HG03103 (cell line): ENCODE measurements around the gene PKIB.

Experiments used
- ATAC-seq: cut with Tn5 transposase; IDR thresholded peaks from one replicate; pipeline ENCODE4 v1.9.1; 2021; ENCODE audit warnings: low read depth; ENCODE audit not compliant: unreplicated experiment

The PKIB gene

GRCh38 chr6:122663981-122664380, 53.8 kb downstream of the PKIB start:
- no peak for ATAC-seq

GRCh38 chr6:122665929-122666328, 55.7 kb downstream of the PKIB start:
- no peak for ATAC-seq

- ATAC-seq, result no peak
Observed at GRCh38 chr6:122666418-122666817, 56.2 kb downstream of the PKIB start.

GRCh38 chr6:122669418-122669817, 59.2 kb downstream of the PKIB start:
- no peak for ATAC-seq

- ATAC-seq, result no peak
Observed at GRCh38 chr6:122669868-122670267, 59.7 kb downstream of the PKIB start.

- no peak for ATAC-seq
Observed at GRCh38 chr6:122671251-122671650, 61.0 kb downstream of the PKIB start.

- peak; percentile 60 for ATAC-seq
Observed at GRCh38 chr6:122673343-122673961, 63.2 kb downstream of the PKIB start.

- ATAC-seq, result no peak
Observed at GRCh38 chr6:122676146-122676545, 65.9 kb downstream of the PKIB start.

GRCh38 chr6:122676688-122677087, 66.5 kb downstream of the PKIB start:
- no peak for ATAC-seq

- ATAC-seq, result no peak
Observed at GRCh38 chr6:122677406-122677805, 67.2 kb downstream of the PKIB start.

GRCh38 chr6:122678841-122679240, 68.6 kb downstream of the PKIB start:
- ATAC-seq, result no peak

- no peak for ATAC-seq
Observed at GRCh38 chr6:122681705-122682104, 71.5 kb downstream of the PKIB start.

GRCh38 chr6:122683989-122684651, 73.9 kb downstream of the PKIB start:
- no peak for ATAC-seq

- no peak for ATAC-seq
Observed at GRCh38 chr6:122692175-122692598, 82.0 kb downstream of the PKIB start.

GRCh38 chr6:122692807-122693580, 82.8 kb downstream of the PKIB start:
- no peak for ATAC-seq

GRCh38 chr6:122694075-122694474, 83.9 kb downstream of the PKIB start:
- no peak for ATAC-seq

GRCh38 chr6:122694602-122695001, 84.4 kb downstream of the PKIB start:
- no peak for ATAC-seq

GRCh38 chr6:122695188-122695587, 85.0 kb downstream of the PKIB start:
- no peak for ATAC-seq

GRCh38 chr6:122696079-122696478, 85.9 kb downstream of the PKIB start:
- ATAC-seq, result no peak

GRCh38 chr6:122696853-122697252, 86.6 kb downstream of the PKIB start:
- ATAC-seq, result no peak

- no peak for ATAC-seq
Observed at GRCh38 chr6:122697458-122697857, 87.3 kb downstream of the PKIB start.

GRCh38 chr6:122701666-122702065, 91.5 kb downstream of the PKIB start:
- no peak for ATAC-seq
